Stimulated activated CD8-positive, alpha-beta memory T cell treated with anti-CD3 and anti-CD28 coated beads, Interleukin-15, amount 100 ng/mL, for 24 hours (primary cell): ENCODE results near the gene NMRK2.
"Not testable (repeated sequence)": the region's sequence is repeated elsewhere in the genome, so short reads cannot be mapped to it uniquely, and the experiment has no call there.

Experiments
- DNase-seq: peaks from one replicate; pipeline ENCODE4 v3.0.0-alpha.2; 2020; ENCODE audit warnings: low read depth

Gene NMRK2

GRCh38 chr19:3932931-3933810 is at the start of gene NMRK2:
TSS of gene NMRK2 (plus strand) at chr19:3933069. CDS start at chr19:3933672, 603 bp downstream.
- no peak for DNase-seq

GRCh38 chr19:3890591-3890990 is 42.3 kb upstream of the NMRK2 start:
- no peak for DNase-seq

- no peak for DNase-seq
Measured at GRCh38 chr19:3893509-3894179, 39.2 kb upstream of the NMRK2 start.

- DNase-seq: not testable (repeated sequence)
Measured at GRCh38 chr19:3894959-3895358, 37.9 kb upstream of the NMRK2 start.

GRCh38 chr19:3895788-3896187 is 37.1 kb upstream of the NMRK2 start:
- no peak for DNase-seq

GRCh38 chr19:3897936-3898335 is 34.9 kb upstream of the NMRK2 start:
- DNase-seq: no peak

GRCh38 chr19:3898426-3898825 is 34.4 kb upstream of the NMRK2 start:
- no peak for DNase-seq

- no peak for DNase-seq
Measured at GRCh38 chr19:3899531-3900294, 33.2 kb upstream of the NMRK2 start.

- no peak for DNase-seq
Measured at GRCh38 chr19:3902317-3902973, 30.4 kb upstream of the NMRK2 start.

GRCh38 chr19:3904233-3904632 is 28.6 kb upstream of the NMRK2 start:
- DNase-seq: no peak

GRCh38 chr19:3907626-3908265 is 25.1 kb upstream of the NMRK2 start:
- no peak for DNase-seq

- DNase-seq: no peak
Measured at GRCh38 chr19:3908266-3909054, 24.4 kb upstream of the NMRK2 start.

- no peak for DNase-seq
Measured at GRCh38 chr19:3910105-3910504, 22.8 kb upstream of the NMRK2 start.

- no peak for DNase-seq
Measured at GRCh38 chr19:3914199-3914598, 18.7 kb upstream of the NMRK2 start.

GRCh38 chr19:3916033-3916432 is 16.8 kb upstream of the NMRK2 start:
- DNase-seq: no peak

- no peak for DNase-seq
Measured at GRCh38 chr19:3919793-3920192, 13.1 kb upstream of the NMRK2 start.

GRCh38 chr19:3923096-3923758 is 9.6 kb upstream of the NMRK2 start:
- no peak for DNase-seq

- no peak for DNase-seq
Measured at GRCh38 chr19:3923912-3924311, 9.0 kb upstream of the NMRK2 start.

GRCh38 chr19:3931041-3931440 is 1.8 kb upstream of the NMRK2 start:
- no peak for DNase-seq
